GM12891 (cell line): ENCODE data around the gene ARTN.

ENCODE experiments used
- PAX5 ChIP-seq: IDR thresholded peaks from 2 replicates; pipeline ENCODE4 v1.6.1; 2011; ENCODE audit warnings: low read length, moderate library complexity, mild to moderate bottlenecking; ENCODE audit not compliant: insufficient read depth, severe bottlenecking
- POLR2A ChIP-seq: IDR thresholded peaks from 2 replicates; pipeline ENCODE4 v1.6.1; 2011; ENCODE audit warnings: low read depth, low read length, control low read depth
- POLR2AphosphoS5 ChIP-seq: IDR thresholded peaks from 2 replicates; pipeline ENCODE4 v1.6.1; 2011; ENCODE audit warnings: low read depth, low read length, control low read depth
- SPI1 ChIP-seq: IDR thresholded peaks from 2 replicates; pipeline ENCODE4 v1.6.1; 2011; ENCODE audit warnings: low read depth, low read length, control low read depth

- TF ChIP-seq POLR2AphosphoS5 (no peak), POLR2A (no peak), SPI1 (no peak), PAX5 (no peak)
These were observed 13.7 kb upstream of the ARTN start for GRCh38 chr1:43919906-43920305.
